ENCODE measurements around the gene FCSK.

FCSK gene

DNA sequence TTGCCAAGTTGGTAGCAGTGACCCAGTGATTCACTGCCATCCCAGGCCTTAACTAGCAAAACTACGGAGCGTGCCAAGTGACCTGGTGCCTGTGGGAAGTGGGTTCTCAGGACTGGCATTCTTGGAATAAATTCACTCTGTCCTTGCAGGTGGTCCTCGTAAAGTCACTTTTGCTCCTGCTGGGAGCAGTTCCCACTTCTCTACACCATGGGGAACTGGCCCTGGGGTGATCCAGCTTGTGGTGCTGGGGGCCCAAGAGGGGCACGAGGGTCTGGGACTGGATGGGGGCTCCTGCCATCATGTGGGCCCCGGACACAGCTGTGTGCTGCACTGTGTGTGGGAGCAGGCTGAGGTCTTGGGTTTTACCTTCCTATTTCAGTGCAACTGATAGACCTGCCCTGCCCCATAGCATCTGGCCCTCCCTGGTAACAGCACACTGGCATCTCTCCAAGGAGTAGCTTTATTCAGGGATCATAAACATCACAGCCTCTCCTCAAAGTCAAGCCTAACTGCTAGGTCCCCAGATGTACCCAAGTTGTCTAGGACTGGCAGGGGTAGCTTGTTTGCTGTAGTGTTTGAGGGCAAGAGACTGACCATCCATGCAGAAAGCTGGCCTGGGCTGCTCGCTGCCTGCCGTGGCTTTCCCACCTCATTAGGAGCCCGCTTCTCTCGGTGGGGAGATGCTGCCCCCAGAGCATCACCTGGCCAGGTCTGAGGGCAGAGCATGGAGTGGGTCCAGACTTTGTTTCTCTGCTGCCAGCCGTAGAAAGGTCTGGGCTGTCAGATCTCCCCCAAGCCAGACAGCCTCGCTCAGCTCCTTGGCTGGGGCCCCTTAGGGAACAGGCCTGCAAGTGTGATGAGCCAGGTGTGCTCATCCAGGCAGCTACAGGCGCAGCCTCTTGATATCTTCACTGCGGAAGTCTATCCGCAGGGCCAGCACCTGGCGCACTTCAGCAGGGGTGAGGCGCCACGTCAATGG is 26.0 kb downstream of the FCSK start:
- DNase-seq, result no peak

DNA sequence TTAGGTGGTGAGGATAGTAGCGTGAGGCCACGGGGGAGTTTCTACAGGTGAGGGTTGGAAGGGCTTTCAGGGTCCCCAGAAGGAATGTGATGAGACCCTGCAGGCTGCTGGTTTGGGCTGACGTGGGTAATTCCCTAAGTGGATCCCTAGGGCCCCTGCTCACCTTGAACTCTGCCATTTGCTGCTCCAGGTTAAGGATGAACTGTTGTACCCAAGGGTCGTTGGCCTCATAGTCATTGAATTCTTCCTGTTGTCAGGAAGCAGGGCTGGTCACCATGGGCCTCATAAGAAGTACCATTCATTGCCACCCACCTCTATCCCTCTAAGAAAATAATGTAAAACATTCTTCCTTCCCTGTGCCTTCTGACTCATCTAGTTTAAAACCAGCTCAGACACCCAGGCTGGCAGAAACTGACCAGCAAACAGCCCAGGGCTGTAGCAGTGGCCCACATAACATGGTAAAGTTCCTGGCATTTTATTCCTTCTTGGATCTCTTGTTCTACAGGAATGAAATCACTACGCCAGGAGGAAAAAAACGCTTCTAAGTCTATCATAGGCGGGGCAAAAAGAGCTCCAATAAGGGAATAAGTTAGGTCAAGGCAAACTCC is 27.6 kb downstream of the FCSK start:
- DNase-seq, result no peak

DNA sequence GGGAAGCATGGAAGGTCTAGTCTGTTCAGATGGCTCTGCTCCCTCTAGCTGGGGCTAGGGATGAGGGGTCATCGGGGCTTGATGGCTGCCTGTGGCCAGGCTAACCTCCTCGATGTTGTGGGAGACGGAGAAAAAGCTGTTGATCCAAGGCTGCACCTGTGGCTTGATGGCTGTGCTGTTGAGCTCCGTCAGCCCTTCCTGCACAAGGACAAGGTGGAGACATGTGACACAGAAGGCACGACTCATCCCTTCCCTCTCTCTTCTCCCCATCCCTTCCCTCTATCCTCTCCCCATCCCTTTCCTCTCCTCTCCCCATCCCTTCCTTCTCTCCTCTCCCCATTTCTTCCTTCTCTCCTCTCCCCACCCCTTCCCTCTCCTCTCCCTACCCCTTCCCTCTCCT is 28.2 kb downstream of the FCSK start:
- DNase-seq, result no peak

DNA sequence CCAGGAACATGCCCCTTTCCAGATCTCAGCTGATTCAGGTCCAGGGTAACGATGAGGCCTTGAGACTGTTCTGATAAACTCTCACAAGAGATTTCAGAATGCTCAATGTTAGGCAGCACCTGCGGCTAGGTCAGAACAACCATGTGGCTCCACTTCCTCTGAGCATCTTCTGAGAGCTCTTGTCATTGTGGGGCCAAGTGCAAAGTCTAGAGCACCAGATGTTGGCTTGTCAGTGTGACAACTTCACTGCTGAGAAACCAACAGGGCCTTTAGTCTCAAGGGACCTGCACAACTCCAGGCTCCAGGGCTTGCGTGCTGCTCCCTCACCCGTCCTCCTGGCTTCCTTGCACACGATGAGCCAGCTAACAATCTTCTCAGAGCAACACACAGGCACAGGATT is 29.0 kb downstream of the FCSK start:
- no peak for DNase-seq

DNA sequence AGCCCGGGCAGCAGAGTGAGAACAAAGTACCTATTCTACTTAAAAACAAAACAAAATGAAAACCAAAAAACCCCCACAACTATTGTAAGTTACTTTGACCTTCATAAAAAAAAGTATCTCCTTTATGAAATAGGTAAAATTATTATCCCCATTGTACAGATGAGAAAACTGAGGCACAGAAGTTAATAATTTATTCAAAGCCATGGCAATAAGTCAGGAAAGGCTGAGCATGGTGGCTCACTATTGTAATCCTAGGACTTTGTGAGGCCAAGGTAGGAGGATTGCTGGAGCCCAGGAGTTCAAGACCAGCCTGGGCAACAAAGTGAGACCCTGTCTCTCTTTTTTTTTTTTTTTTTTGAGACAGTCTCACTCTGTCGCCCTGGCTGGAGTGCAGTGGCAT is 30.5 kb downstream of the FCSK start:
- DNase-seq, result no peak

DNA sequence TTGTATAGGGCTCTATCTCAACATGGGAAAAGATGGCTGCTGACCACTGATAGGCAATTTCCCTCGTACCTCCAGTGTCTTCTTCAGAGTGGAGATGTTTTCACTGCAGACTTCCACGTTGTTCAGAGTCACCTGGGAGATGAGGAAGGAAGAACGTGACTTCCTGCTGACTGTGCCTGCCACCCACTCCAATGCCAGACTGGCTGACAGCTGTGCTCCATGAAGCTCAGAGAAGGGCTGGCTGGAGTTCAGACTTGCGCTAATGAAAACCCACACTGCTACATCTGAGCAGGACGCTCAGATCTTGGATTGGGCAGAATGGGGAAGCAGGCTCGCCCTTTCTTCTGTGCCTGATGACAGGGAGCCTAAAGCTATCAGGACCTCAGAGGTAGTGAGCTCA is 35.9 kb downstream of the FCSK start:
- DNase-seq, result no peak

DNA sequence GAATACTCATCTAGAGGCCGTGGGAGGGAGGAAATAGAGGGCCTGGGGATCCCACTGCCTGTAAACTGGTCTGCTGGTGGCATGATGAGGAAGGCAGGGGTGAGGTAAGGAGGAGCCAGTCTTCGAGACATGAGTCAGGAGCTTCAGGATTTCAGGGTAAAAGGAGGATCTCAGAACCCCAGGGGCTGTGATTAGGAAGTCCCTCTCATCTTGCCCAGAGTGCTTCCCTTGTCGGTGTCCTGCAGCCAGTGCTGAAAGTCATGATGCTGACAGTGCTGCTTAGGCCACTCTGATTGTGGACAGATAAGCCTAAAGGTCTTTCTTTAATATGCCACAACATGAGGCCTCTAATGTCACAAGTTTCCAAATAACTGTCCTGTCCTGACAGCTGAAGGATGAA is 39.4 kb downstream of the FCSK start:
- no peak for DNase-seq

DNA sequence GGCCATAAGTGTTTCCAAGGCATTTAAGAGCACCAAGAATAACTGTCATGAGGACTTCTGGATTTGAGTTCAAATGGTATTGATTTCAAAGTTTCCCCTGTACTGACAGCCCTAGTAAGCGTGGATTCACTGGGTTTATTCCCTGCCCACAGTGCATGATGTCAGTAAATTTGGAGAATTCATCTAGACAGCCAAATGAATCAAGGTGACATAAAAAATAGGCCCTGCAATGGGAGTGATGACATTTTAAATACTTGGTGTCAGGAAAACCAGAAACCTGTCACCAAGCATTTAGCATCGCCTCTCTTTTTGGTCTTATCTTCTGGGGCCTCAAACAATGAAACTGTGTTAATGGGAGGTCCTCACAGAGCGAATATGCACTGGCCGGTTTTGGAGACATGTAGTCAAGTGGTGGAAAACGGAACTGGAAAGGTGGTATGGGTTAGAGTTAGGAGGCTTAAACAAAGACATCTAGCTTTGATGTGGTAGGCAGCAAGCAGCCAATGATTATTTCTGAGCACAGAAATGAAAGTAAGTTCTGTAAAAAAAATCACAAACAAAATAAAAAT is 39.9 kb downstream of the FCSK start:
- DNase-seq, result no peak

DNA sequence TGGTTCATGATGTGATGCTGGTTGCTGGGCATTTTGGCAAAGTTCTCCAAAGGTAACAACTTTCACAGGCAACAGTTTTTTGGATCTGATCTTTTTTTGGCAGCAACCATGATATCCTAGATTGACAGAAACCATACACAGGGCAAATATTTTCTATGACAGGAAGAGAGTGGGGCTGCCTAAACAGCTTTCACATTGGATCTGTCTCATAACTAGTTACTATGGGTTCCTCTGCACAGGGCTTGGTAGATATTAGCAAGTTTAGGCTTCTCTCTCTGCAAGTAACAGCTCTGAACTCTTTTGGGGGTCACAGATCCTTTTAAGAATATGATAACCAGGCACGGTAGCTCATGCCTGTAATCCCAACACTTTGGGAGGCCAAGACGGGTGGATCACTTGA is 40.4 kb downstream of the FCSK start:
- no peak for DNase-seq

DNA sequence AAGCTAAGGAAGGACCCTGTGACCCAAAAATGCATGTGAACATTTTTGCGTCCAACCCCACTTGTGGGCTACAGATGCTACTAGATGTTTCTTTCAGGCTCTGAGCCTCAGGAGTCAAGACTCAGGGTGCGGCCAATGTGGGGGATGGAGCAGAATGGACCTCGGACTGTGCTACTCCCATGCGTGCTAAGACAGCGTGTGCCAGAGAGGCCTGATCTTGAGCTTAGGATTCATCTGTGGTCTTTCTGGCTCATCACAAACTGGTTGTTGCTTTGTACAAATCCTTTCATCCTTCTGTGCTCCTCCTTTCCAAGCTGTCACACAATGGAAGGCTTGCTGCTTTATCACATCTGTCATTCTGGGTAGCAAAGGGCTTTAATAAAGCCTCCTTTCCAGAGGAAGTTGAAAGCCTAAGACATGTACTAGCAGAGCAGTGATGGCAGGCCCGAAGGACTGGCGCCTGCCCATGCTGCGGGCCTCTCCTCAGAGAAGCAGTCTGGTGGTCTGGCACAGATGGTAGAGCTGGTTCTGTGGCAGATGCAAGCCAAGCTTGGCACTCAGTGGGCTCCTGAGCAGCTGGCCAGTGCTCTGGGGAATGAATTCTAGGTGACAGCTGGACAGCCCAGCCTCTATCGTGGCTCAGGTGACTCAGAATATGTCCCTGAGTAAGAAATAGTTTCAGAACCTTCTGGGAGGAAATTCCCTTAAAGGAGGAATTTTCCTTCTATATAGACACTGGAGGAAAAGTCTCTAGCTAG is 41.2 kb downstream of the FCSK start:
- DNase-seq, result no peak

DNA sequence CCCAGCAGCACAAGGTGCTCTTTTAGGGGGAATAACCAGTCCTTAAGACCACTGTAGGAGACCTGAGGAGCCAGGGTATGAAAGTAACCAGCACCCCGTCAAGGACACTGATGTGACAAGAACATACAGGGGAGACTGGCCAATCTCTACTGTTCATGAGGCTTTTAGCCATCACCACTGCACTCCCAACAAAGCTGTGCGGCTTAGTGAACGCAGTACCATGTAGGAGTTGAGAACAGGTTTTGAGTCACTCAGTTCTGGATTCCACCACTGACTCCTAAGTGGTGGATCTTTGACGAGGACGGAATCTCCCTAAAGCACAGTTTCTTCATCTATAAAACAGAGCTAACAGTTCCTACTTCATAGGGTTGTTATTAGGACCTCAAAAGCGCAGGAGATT is 42.1 kb downstream of the FCSK start:
- DNase-seq, result no peak

DNA sequence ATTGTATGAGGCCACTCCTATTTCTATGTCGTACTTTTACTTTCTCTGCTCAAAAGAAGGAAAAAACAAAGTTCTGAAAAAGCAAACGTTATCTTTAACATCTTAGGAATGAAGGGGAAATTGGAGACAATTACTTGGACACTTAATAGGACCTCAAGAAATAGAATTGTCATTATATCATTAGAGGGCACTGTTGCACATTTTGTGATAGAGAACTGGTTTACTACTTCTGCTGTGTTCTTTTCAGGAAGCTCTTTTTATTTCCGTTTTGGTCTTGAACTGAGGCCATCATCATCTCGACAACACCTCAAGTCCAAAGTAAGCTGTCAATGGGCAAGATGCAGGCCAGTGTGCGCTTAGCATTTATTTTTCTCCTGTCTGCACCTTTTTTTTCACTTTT is 54.4 kb downstream of the FCSK start:
- DNase-seq, result no peak

DNA sequence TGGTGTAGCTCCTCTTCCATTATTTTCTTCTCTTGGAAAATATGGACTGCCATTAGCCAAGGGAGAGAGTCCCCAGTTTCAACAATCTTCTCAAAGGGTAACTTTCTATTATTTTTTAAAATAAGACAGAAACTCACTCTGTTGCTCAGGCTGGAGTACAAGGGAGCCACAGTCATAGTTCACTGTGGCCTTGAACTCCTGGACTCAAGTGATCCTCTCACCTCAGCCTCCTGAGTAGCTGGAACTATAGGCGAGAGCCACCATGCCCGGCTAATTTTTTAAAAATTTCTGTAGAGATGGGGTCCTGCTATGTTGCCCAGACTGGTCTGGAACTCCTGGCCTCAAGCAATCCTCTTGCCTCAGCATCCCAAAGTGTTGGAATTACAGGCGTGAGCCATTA is 55.8 kb downstream of the FCSK start:
- no peak for DNase-seq

DNA sequence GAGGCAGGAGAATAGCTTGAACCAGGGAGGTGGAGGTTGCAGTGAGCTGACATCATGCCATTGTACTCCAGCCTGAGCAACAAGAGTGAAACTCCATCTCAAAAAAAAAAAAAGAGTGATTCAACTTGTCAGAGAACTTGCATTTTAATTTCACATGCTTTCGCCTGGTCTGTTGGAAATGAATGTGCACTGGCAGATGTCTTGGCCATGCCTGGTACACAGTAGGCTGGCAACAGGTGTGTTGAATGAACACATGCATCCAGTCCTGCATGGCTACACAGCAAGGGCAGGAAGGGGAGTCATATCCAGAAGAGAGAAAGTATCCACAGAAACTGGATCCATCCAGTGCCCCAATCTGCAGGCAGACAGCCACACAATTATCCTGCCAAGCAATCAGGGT is 57.4 kb downstream of the FCSK start:
- DNase-seq, result no peak

DNA sequence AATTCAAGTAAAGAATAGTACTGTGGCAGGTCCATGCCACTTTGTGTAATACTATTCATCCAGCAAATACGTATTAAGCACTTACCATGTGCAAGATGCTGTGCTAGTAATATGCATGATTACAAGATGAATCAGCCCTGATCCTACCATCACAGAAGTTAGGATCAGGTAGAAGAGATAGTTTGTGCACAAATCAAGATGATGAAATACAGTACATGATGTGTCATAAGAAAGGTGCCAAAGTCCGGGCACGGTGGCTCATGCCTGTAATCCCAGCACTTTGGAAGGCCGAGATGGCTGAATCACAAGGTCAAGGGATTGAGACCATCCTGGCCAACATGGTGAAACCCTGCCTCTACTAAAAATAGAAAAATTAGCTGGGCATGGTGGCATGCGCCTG is 58.1 kb downstream of the FCSK start:
- no peak for DNase-seq

DNA sequence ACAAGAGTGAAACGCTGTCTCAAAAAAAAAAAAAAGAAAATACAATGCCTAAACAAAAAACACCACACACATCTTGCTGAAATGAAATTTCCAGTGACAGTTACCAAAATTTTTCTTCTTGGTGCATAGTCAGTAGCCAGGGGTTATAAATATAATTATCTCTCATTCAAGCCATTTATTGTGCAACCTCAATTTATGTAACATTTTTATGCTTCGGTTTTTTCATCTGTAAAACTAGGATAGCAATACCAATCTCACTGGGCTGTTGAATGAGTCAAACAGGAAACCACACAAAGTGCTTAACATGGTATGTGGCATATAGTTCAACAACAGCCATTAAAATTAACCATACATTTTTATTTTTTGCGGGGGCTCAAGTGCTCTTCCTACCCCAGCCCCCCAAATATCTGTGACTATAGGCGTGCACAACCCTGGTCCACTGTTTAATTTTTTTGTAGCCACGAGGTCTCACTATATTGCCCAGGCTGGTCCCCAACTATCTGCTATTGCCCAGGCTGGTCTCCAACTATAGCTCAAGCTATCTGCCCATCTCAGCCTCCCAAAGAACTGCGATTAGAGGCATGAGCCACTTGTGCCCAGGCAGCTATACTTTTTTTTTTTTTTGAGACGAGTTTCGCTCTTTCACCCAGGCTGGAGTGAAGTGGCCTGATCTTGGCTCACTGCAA is 66.4 kb downstream of the FCSK start:
- DNase-seq, result no peak

DNA sequence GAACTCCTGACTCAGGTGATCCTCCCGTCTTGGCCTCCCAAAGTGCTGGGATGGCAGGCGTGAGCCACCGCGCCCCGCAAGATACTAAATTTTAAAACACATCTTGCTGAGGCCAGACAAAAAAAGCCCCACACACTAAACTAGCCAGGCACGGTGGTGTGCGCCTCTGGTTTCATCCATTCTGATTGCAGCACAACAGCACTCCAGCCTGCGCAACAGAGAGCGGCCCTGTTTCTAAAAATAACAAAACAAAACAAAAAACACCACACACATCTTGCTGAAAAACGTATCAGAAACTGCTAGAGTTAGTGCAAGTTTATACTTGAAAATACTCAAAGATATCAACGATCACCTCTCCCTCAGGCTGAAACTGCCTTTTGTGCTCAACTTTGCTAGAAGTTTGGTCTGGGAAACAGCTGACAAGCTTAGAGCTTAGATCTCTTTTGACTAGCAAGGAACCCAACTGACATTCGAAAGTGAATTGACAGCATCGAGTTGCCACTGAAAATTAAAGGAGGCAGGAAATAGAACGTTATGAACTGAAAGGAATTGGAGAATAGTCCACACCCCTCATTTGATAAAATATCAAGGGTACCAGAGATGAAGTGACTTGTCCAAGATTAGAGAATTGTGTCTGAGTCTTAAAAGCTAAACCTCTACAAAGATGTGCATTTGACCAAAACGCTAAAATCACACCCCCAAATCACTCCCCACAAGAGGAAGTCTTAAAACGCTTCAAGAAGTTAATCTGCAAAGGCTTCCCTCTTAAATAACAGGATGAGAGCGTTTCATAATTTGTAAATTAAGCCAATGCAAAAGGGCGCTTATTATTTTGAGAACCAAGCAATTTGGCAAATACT is 68.1 kb downstream of the FCSK start:
- no peak for DNase-seq

DNA sequence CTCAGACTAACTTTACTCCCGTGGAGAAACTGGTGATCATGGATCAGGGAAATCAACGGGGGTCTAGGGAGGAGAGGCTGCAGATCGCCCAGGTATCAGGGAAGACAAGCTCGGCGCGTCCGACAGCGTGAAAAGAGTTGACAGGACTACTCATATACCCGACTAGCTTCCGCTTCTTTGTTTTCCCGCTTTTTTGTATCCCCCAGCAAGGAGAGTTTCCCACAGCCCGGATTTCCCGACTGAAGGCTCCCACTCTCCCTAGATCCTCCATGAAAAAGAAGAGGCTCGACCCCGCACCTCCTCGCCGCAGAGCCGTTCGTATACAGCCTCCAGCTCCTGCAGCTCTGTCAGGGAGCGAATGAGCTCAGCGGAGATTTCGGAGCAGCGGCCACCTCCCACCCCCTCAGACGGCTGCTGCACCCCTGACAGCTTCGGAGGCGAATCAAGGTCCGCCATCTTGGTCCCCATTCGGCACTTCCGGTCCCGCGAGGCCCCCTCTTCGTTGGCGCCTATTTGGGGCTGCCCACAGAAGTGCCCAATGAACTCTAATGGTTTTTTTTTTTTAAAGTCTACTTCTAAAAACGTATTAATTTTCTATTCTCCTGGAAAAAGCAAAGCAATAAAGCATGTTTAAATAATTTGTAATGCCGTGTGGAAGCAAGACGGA is 68.8 kb downstream of the FCSK start, which contains the start of gene COG4:
Gene COG4 (minus strand): TSS at position 479 of the 667 bp plus-strand sequence. CDS start 11 bp downstream, at position 468.
- DNase-seq, result peak; percentile 89

DNA sequence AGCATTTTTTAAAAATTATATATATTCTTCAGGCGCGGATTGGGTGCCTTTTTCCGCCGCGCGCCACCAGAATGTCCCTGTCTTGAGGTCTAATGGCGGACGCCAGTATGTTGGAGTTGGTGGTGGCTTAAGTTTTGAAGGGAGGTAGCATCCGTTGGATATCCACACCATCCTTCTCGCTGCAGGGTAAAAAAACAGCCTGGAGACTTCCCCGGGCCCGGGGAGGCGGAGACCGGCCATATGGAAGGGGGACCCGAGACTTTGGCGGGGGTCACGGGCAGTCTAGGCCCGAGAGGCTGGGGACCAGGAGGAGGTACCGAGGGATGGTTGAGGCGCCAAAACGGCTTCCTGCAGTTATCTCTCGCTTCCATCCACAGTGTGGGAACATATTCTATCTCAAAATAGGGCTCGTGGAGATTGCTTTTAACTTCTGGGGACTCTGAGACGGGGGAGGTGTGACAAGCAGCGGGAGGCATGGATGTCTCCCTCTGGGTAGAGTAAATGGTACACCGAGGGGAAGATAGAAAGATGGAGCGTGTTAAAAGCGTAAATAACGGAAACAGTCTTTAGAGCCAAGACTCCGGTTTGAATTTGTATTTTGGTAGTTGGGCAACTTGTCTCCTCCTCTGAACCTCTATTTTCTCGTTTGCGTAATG is 69.5 kb downstream of the FCSK start, which contains the start of gene SF3B3:
Gene SF3B3 (plus strand): TSS at position 74 of the 656 bp plus-strand sequence. CDS start 2,841 bp downstream, outside the sequence.
- peak; percentile 68 for DNase-seq

DNA sequence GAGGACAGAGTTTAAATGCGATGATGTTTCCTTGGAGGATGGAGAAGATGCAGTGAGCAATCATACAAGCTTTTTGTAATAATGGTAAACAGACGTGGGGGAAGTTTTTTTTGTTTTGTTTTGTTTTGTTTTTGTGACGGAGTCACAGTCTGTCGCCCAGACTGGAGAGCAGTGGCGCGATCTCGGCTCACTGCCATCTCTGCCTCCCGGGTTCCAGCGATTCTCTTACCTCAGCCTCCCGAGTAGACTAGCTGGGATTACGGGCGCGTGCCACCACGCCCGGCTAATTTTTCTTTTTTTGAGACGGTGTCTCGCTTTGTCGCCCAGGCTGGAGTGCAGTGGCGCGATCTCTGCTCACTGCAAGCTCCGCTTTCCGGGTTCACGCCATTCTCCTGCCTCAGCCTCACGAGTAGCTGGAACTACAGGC is 70.0 kb downstream of the FCSK start:
- peak; percentile 20 for DNase-seq
